ENCODE measurements around the gene GAD1. TPM values are rescaled to one million over a fixed set of nuclear protein-coding genes. Genes with fewer than 3 reads are reported as not detected.

The GAD1 gene
- total and polyA plus RNA-seq, 2 donors (not counting 3 experiments of a cell fraction or from before 2014, with no cell fraction given), result 0.60 to 0.62 TPM

- H3K4me1 ChIP-seq (ENCODE audit: control insufficient read depth, extremely low read depth, insufficient read depth, low read length), result peaks cover 6% of the 10 kb centered on the region
- FAIRE-seq (no peak), DNase-seq (ENCODE audit: low read depth, low spot score) (peak; percentile 6)
- H3K4me2 ChIP-seq (ENCODE audit: insufficient read depth, low read length), result peak overlapping the region; percentile 78
- dilution Hi-C loops (cut with MboI; ENCODE audit: extremely low pct_ligation_motif_present, low sequenced_read_pairs) (no loop called here), intact Hi-C loops (cut with micrococcal nuclease) (loop anchor here (5.0 kb wide), 1 partner anchor 54 kb away; the partner anchor contains the start of gene SP5)
- CTCF ChIA-PET, result interaction anchor here (1.1 to 1.6 kb wide), 3 partner anchors 42 to 361 kb away, joined by 3 to 4 read pairs (median 3); no protein-coding TSS in a partner anchor
- no peaks in the 10 kb centered on the region for H3K36me3 ChIP-seq (ENCODE audit: control insufficient read depth in 2 of 2, extremely low read depth in 1 of 2, insufficient read depth in 2 of 2, low read length in 2 of 2)
- peaks cover 18 to 30% of the 10 kb centered on the region in 2 experiments for H3K27me3 ChIP-seq (ENCODE audit: control insufficient read depth in 2 of 2, insufficient read depth in 2 of 2, low read length in 2 of 2)
- H3K9me1 ChIP-seq (replicated peaks; ENCODE audit: control insufficient read depth, extremely low read depth, insufficient read depth, low read length), result no peaks in the 10 kb centered on the region
- POLR2A ChIA-PET, result no interaction called here
- H3K9ac ChIP-seq (replicated peaks; ENCODE audit: extremely low read depth, insufficient read depth, low read length), result peak overlapping the region; percentile 19
- H3K4me3 ChIP-seq (replicated peaks in 1 of 3; ENCODE audit: insufficient read depth in 1 of 3, low read depth in 1 of 3, low read length in 3 of 3), result peak overlapping the region; percentile 29 to 71 (median 49)
- H3K27ac ChIP-seq (ENCODE audit: insufficient read depth, low read depth, low read length), result no peak overlapping the region
- no peaks in the 10 kb centered on the region for H3K9me3 ChIP-seq (replicated peaks; ENCODE audit: control insufficient read depth, insufficient read depth, low read length)
- peak overlapping the region; percentile 86 for H2AFZ ChIP-seq (ENCODE audit: low read depth, low read length)
- no peaks in the 10 kb centered on the region for H3K79me2 ChIP-seq (ENCODE audit: control insufficient read depth, insufficient read depth, low read length)
- H4K20me1 ChIP-seq (replicated peaks; ENCODE audit: control insufficient read depth, extremely low read depth, insufficient read depth, low read length), result no peaks in the 10 kb centered on the region
- no TSS peak for BruUV-seq (replicated peaks)
- no peak for TF ChIP-seq MAX (IDR thresholded peaks at IDR 0.05; ENCODE audit: insufficient read depth, insufficient read length)
- no peak for TF ChIP-seq EZH2 (IDR thresholded peaks at IDR 0.05; ENCODE audit: borderline replicate concordance, low read depth, low read length, severe bottlenecking)
- no peak for TF ChIP-seq JUN (IDR thresholded peaks at IDR 0.05; ENCODE audit: borderline replicate concordance, insufficient read depth, insufficient read length, low read depth)
- TF ChIP-seq FOS (IDR thresholded peaks at IDR 0.05; ENCODE audit: borderline replicate concordance, insufficient read depth, low read length), result no peak
- no peak for TF ChIP-seq GATA2 (IDR thresholded peaks at IDR 0.05; ENCODE audit: insufficient read depth, insufficient read length, low read depth, low read length)
- no peak for TF ChIP-seq POLR2A (IDR thresholded peaks at IDR 0.05; ENCODE audit: low read depth, low read length)
- TF ChIP-seq POLR2AphosphoS5 (IDR thresholded peaks at IDR 0.05; ENCODE audit: insufficient read depth, low read depth, low read length), result no peak
- TF ChIP-seq CTCF (IDR thresholded peaks at IDR 0.05; ENCODE audit: extremely low read depth in 1 of 2, insufficient read depth in 1 of 2, low read depth in 1 of 2, low read length in 2 of 2), result no peak
- no peak for TF ChIP-seq MYC (IDR thresholded peaks at IDR 0.05; ENCODE audit: low read depth, low read length)
Measured at GRCh38 chr2:170770606-170771420, 45.9 kb upstream of the GAD1 start.
